ENCODE measurements around the gene PIK3R3. TPM values are rescaled to one million over a fixed set of nuclear protein-coding genes. Genes with fewer than 3 reads are reported as not detected.

Gene PIK3R3
- total and polyA plus RNA-seq, 2 donors (not counting 3 experiments of a cell fraction or from before 2014, with no cell fraction given), result 7.5 to 14.3 TPM

GRCh38 chr1:46131093-46131492 lies 1.3 kb downstream of the PIK3R3 start:
- Histone ChIP-seq H3K4me3 (replicated peaks in 1 of 3; ENCODE audit: insufficient read depth in 1 of 3, low read depth in 1 of 3, low read length in 3 of 3) (peak overlapping the region; percentile 79 to 99 (median 92)), H3K9me1 (replicated peaks; ENCODE audit: control insufficient read depth, extremely low read depth, insufficient read depth, low read length) (no peaks in the 10 kb centered on the region), H3K4me1 (ENCODE audit: control insufficient read depth, extremely low read depth, insufficient read depth, low read length) (peaks cover 21% of the 10 kb centered on the region), H4K20me1 (replicated peaks; ENCODE audit: control insufficient read depth, extremely low read depth, insufficient read depth, low read length) (no peaks in the 10 kb centered on the region), H3K4me2 (ENCODE audit: insufficient read depth, low read length) (peak overlapping the region; percentile 94), H3K27me3 (ENCODE audit: control insufficient read depth in 2 of 2, insufficient read depth in 2 of 2, low read length in 2 of 2) (no peaks in the 10 kb centered on the region), H3K79me2 (ENCODE audit: control insufficient read depth, insufficient read depth, low read length) (no peaks in the 10 kb centered on the region), H2AFZ (ENCODE audit: low read depth, low read length) (peak overlapping the region; percentile 70), H3K36me3 (ENCODE audit: control insufficient read depth in 2 of 2, extremely low read depth in 1 of 2, insufficient read depth in 2 of 2, low read length in 2 of 2) (no peaks in the 10 kb centered on the region), H3K9ac (replicated peaks; ENCODE audit: extremely low read depth, insufficient read depth, low read length) (peak overlapping the region; percentile 71), H3K27ac (ENCODE audit: insufficient read depth, low read depth, low read length) (peak overlapping the region; percentile 19), H3K9me3 (replicated peaks; ENCODE audit: control insufficient read depth, insufficient read depth, low read length) (no peaks in the 10 kb centered on the region)
- TF ChIP-seq POLR2A (IDR thresholded peaks at IDR 0.05; ENCODE audit: low read depth, low read length), result no peak
- TF ChIP-seq POLR2AphosphoS5 (IDR thresholded peaks at IDR 0.05; ENCODE audit: insufficient read depth, low read depth, low read length), result no peak
- no peak for TF ChIP-seq FOS (IDR thresholded peaks at IDR 0.05; ENCODE audit: borderline replicate concordance, insufficient read depth, low read length)
- no peak for TF ChIP-seq GATA2 (IDR thresholded peaks at IDR 0.05; ENCODE audit: insufficient read depth, insufficient read length, low read depth, low read length)
- no peak for TF ChIP-seq MYC (IDR thresholded peaks at IDR 0.05; ENCODE audit: low read depth, low read length)
- TF ChIP-seq, protein P1, sequence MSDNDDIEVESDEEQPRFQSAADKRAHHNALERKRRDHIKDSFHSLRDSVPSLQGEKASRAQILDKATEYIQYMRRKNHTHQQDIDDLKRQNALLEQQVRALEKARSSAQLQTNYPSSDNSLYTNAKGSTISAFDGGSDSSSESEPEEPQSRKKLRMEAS (IDR thresholded peaks at IDR 0.05; ENCODE audit: insufficient read depth, insufficient read length), result no peak
- no peak for TF ChIP-seq EZH2 (IDR thresholded peaks at IDR 0.05; ENCODE audit: borderline replicate concordance, low read depth, low read length, severe bottlenecking)
- TF ChIP-seq JUN (IDR thresholded peaks at IDR 0.05; ENCODE audit: borderline replicate concordance, insufficient read depth, insufficient read length, low read depth), result no peak
- TF ChIP-seq, protein P2, sequence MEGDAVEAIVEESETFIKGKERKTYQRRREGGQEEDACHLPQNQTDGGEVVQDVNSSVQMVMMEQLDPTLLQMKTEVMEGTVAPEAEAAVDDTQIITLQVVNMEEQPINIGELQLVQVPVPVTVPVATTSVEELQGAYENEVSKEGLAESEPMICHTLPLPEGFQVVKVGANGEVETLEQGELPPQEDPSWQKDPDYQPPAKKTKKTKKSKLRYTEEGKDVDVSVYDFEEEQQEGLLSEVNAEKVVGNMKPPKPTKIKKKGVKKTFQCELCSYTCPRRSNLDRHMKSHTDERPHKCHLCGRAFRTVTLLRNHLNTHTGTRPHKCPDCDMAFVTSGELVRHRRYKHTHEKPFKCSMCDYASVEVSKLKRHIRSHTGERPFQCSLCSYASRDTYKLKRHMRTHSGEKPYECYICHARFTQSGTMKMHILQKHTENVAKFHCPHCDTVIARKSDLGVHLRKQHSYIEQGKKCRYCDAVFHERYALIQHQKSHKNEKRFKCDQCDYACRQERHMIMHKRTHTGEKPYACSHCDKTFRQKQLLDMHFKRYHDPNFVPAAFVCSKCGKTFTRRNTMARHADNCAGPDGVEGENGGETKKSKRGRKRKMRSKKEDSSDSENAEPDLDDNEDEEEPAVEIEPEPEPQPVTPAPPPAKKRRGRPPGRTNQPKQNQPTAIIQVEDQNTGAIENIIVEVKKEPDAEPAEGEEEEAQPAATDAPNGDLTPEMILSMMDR (IDR thresholded peaks at IDR 0.05; ENCODE audit: extremely low read depth in 1 of 2, insufficient read depth in 1 of 2, low read depth in 1 of 2, low read length in 2 of 2), result no peak
- FAIRE-seq, result no peak
- dilution Hi-C loops (cut with MboI; ENCODE audit: extremely low pct_ligation_motif_present, low sequenced_read_pairs) (no loop called here), intact Hi-C loops (cut with micrococcal nuclease) (loop anchor here (1.0 to 5.0 kb wide), 4 partner anchors 92 to 444 kb away; partner anchors contain the start of genes GPBP1L1, LRRC41, TMEM69 and UQCRH)
- peak; percentile 44 for DNase-seq (ENCODE audit: low read depth, low spot score)
- ChIA-PET POLR2A (interaction anchor here (1.7 kb wide), 1 partner anchor 36 kb away, joined by 8 read pairs; no protein-coding TSS in a partner anchor), CTCF (interaction anchor here (0.9 to 2.7 kb wide), 6 partner anchors 19 to 93 kb away, joined by 3 to 9 read pairs (median 6); no protein-coding TSS in a partner anchor)
- no TSS peak for BruUV-seq (replicated peaks)
